ENCODE results near the gene LTC4S.

LTC4S gene

GRCh38 chr5:179812135-179812825, 18.5 kb downstream of the LTC4S start:
- peaks cover 2% of the 10 kb centered on the region for H3K36me3 Mint-ChIP-seq (ENCODE audit: insufficient read depth)
- no peak overlapping the region for H3K4me3 Mint-ChIP-seq
- no peak for ATAC-seq (replicated peaks; ENCODE audit: extremely low read depth, poor library complexity, severe bottlenecking)
- H3K27me3 Mint-ChIP-seq, result no peaks in the 10 kb centered on the region
- H3K27ac Mint-ChIP-seq (ENCODE audit: low read depth), result no peak overlapping the region
- no peaks in the 10 kb centered on the region for H3K4me1 Mint-ChIP-seq
- no peaks in the 10 kb centered on the region for H3K9me3 Mint-ChIP-seq
- no peak for DNase-seq (ENCODE audit: low spot score in 2 of 2)

- no peaks in the 10 kb centered on the region for H3K27me3 Mint-ChIP-seq
- H3K9me3 Mint-ChIP-seq, result no peaks in the 10 kb centered on the region
- H3K4me3 Mint-ChIP-seq, result no peak overlapping the region
- H3K36me3 Mint-ChIP-seq (ENCODE audit: insufficient read depth), result peaks cover 3% of the 10 kb centered on the region
- no peak overlapping the region for H3K27ac Mint-ChIP-seq (ENCODE audit: low read depth)
- H3K4me1 Mint-ChIP-seq, result peaks cover 3% of the 10 kb centered on the region
- DNase-seq (ENCODE audit: low spot score in 2 of 2) (no peak), ATAC-seq (replicated peaks; ENCODE audit: extremely low read depth, poor library complexity, severe bottlenecking) (no peak)
Observed at GRCh38 chr5:179812997-179813607, 19.3 kb downstream of the LTC4S start.

GRCh38 chr5:179814090-179814489, 20.3 kb downstream of the LTC4S start:
- no peak for DNase-seq (ENCODE audit: low spot score in 2 of 2)
- Mint-ChIP-seq H3K36me3 (ENCODE audit: insufficient read depth) (peaks cover 7% of the 10 kb centered on the region), H3K27ac (ENCODE audit: low read depth) (no peak overlapping the region), H3K27me3 (no peaks in the 10 kb centered on the region), H3K4me1 (peaks cover 12% of the 10 kb centered on the region), H3K4me3 (no peak overlapping the region), H3K9me3 (no peaks in the 10 kb centered on the region)
- no peak for ATAC-seq (replicated peaks; ENCODE audit: extremely low read depth, poor library complexity, severe bottlenecking)

- peak overlapping the region; percentile 33 for H3K4me3 Mint-ChIP-seq
- peaks cover 18% of the 10 kb centered on the region for H3K36me3 Mint-ChIP-seq (ENCODE audit: insufficient read depth)
- DNase-seq (ENCODE audit: low spot score in 2 of 2) (no peak), ATAC-seq (replicated peaks; ENCODE audit: extremely low read depth, poor library complexity, severe bottlenecking) (no peak)
- H3K9me3 Mint-ChIP-seq, result no peaks in the 10 kb centered on the region
- H3K27ac Mint-ChIP-seq (ENCODE audit: low read depth), result peak overlapping the region; percentile 16
- H3K27me3 Mint-ChIP-seq, result no peaks in the 10 kb centered on the region
- peaks cover 22% of the 10 kb centered on the region for H3K4me1 Mint-ChIP-seq
Observed at GRCh38 chr5:179815491-179816249, 21.9 kb downstream of the LTC4S start.

- no peaks in the 10 kb centered on the region for H3K27me3 Mint-ChIP-seq
- ATAC-seq (replicated peaks; ENCODE audit: extremely low read depth, poor library complexity, severe bottlenecking) (no peak), DNase-seq (ENCODE audit: low spot score in 2 of 2) (no peak)
- no peaks in the 10 kb centered on the region for H3K9me3 Mint-ChIP-seq
- no peak overlapping the region for H3K27ac Mint-ChIP-seq (ENCODE audit: low read depth)
- H3K4me1 Mint-ChIP-seq, result peaks cover 23% of the 10 kb centered on the region
- no peak overlapping the region for H3K4me3 Mint-ChIP-seq
- peaks cover 23% of the 10 kb centered on the region for H3K36me3 Mint-ChIP-seq (ENCODE audit: insufficient read depth)
Observed at GRCh38 chr5:179816401-179816795, 22.6 kb downstream of the LTC4S start.

GRCh38 chr5:179816796-179817469, 23.1 kb downstream of the LTC4S start:
- DNase-seq (ENCODE audit: low spot score in 2 of 2), result no peak
- peaks cover 28% of the 10 kb centered on the region for H3K4me1 Mint-ChIP-seq
- H3K27me3 Mint-ChIP-seq, result no peaks in the 10 kb centered on the region
- H3K36me3 Mint-ChIP-seq (ENCODE audit: insufficient read depth), result peaks cover 28% of the 10 kb centered on the region
- peak overlapping the region; percentile 93 for H3K27ac Mint-ChIP-seq (ENCODE audit: low read depth)
- no peak for ATAC-seq (replicated peaks; ENCODE audit: extremely low read depth, poor library complexity, severe bottlenecking)
- H3K9me3 Mint-ChIP-seq, result no peaks in the 10 kb centered on the region
- H3K4me3 Mint-ChIP-seq, result no peak overlapping the region

- Mint-ChIP-seq H3K9me3 (no peaks in the 10 kb centered on the region), H3K4me1 (peaks cover 34% of the 10 kb centered on the region), H3K36me3 (ENCODE audit: insufficient read depth) (peaks cover 32% of the 10 kb centered on the region), H3K4me3 (no peak overlapping the region), H3K27me3 (no peaks in the 10 kb centered on the region), H3K27ac (ENCODE audit: low read depth) (peak overlapping the region; percentile 93)
- DNase-seq (ENCODE audit: low spot score in 2 of 2), result no peak
- no peak for ATAC-seq (replicated peaks; ENCODE audit: extremely low read depth, poor library complexity, severe bottlenecking)
Observed at GRCh38 chr5:179817470-179817840, 23.7 kb downstream of the LTC4S start.

- H3K4me1 Mint-ChIP-seq, result peaks cover 39% of the 10 kb centered on the region
- no peaks in the 10 kb centered on the region for H3K9me3 Mint-ChIP-seq
- H3K4me3 Mint-ChIP-seq, result peak overlapping the region; percentile 93
- H3K27me3 Mint-ChIP-seq, result no peaks in the 10 kb centered on the region
- peak overlapping the region; percentile 93 for H3K27ac Mint-ChIP-seq (ENCODE audit: low read depth)
- DNase-seq (ENCODE audit: low spot score in 2 of 2), result no peak
- H3K36me3 Mint-ChIP-seq (ENCODE audit: insufficient read depth), result peaks cover 37% of the 10 kb centered on the region
- no peak for ATAC-seq (replicated peaks; ENCODE audit: extremely low read depth, poor library complexity, severe bottlenecking)
Observed at GRCh38 chr5:179817890-179818745, 24.3 kb downstream of the LTC4S start.

GRCh38 chr5:179818746-179819295, 25.0 kb downstream of the LTC4S start:
- no peaks in the 10 kb centered on the region for H3K9me3 Mint-ChIP-seq
- peaks cover 40% of the 10 kb centered on the region for H3K4me1 Mint-ChIP-seq

GRCh38 chr5:179819296-179820126, 25.7 kb downstream of the LTC4S start:
- H3K4me1 Mint-ChIP-seq, result peaks cover 41% of the 10 kb centered on the region
- ATAC-seq (replicated peaks; ENCODE audit: extremely low read depth, poor library complexity, severe bottlenecking) (no peak), DNase-seq (ENCODE audit: low spot score in 2 of 2) (no peak)
- peak overlapping the region; percentile 93 for H3K4me3 Mint-ChIP-seq
- peak overlapping the region; percentile 93 for H3K27ac Mint-ChIP-seq (ENCODE audit: low read depth)
- H3K9me3 Mint-ChIP-seq, result no peaks in the 10 kb centered on the region
- H3K27me3 Mint-ChIP-seq, result no peaks in the 10 kb centered on the region
- H3K36me3 Mint-ChIP-seq (ENCODE audit: insufficient read depth), result peaks cover 46% of the 10 kb centered on the region

More at GRCh38 chr5:179818746-179819295, 25.0 kb downstream of the LTC4S start:
- DNase-seq (ENCODE audit: low spot score in 2 of 2) (peak; percentile 68 to 81), ATAC-seq (replicated peaks; ENCODE audit: extremely low read depth, poor library complexity, severe bottlenecking) (peak; percentile 52)
- no peaks in the 10 kb centered on the region for H3K27me3 Mint-ChIP-seq
- peaks cover 41% of the 10 kb centered on the region for H3K36me3 Mint-ChIP-seq (ENCODE audit: insufficient read depth)
- peak overlapping the region; percentile 93 for H3K4me3 Mint-ChIP-seq
- H3K27ac Mint-ChIP-seq (ENCODE audit: low read depth), result peak overlapping the region; percentile 93

GRCh38 chr5:179820127-179820482, 26.3 kb downstream of the LTC4S start:
- ATAC-seq (replicated peaks; ENCODE audit: extremely low read depth, poor library complexity, severe bottlenecking), result no peak
- Mint-ChIP-seq H3K27ac (ENCODE audit: low read depth) (peak overlapping the region; percentile 93), H3K9me3 (no peaks in the 10 kb centered on the region), H3K27me3 (no peaks in the 10 kb centered on the region), H3K4me1 (peaks cover 46% of the 10 kb centered on the region), H3K36me3 (ENCODE audit: insufficient read depth) (peaks cover 50% of the 10 kb centered on the region), H3K4me3 (peak overlapping the region; percentile 93)
- DNase-seq (ENCODE audit: low spot score in 2 of 2), result no peak
